ENCODE data around the gene CBLB.
"Not testable (repeated sequence)": the region's sequence is repeated elsewhere in the genome, so short reads cannot be mapped to it uniquely, and the experiment has no call there.

Gene CBLB

DNA sequence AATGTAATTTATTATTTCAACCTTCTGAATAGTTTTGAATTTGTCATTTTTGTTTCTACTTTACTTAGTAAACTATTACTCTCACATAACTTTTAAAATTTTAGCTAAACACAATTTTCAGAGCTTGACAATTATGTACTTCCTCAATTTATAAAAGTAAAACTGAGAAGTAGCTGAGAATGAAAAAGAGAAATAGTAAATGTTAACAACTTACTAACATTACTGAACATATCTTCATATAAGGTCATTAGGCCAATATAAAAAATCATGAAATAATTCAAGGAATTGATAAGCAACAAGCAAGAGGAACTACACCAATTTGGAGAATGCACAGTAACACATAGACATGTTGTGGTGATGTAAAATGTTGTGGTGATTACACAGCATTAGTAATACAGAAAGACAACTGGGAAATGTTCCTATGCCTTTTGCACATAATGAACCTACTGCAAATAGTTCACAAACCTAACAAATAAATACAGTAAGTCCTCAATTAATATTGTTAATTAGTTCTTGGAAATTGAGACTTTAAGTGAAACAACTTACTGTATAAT lies 137.9 kb downstream of the CBLB start:
- no peaks in the 10 kb centered on the region for H3K27me3 Mint-ChIP-seq (ENCODE audit: low read depth)
- H3K27ac Mint-ChIP-seq: peak overlapping the region in 1 of 3 experiments; percentile 86
- peaks cover 72% of the 10 kb centered on the region for H3K36me3 Mint-ChIP-seq (ENCODE audit: low read depth)
- H3K4me3 Mint-ChIP-seq: no peak overlapping the region
- peaks cover 13% of the 10 kb centered on the region for H3K9me3 Mint-ChIP-seq
- H3K4me1 Mint-ChIP-seq: peaks cover 20% of the 10 kb centered on the region
- no peak for TF ChIP-seq CTCF (IDR thresholded peaks at IDR 0.05; ENCODE audit: unreplicated experiment in 3 of 3)

DNA sequence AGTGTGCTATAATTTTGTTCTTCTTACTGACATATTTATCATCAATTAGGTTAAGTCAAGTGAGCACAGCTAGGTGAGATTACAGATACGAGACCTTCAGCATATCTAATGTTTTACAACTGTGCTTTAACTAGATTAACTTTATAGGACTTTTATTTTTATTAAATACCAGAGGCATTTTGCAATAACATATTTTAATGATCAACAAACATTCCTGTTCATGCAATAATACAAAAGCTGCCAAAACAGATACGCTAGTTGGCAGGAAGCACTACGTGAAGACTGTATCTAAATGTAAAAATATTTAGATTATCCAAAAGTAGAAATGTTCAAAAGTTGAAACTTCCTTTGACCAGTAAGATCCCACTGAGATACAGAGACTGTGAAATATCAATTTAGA lies 139.1 kb downstream of the CBLB start:
- H3K27me3 Mint-ChIP-seq (ENCODE audit: low read depth): no peaks in the 10 kb centered on the region
- H3K9me3 Mint-ChIP-seq: peaks cover 13% of the 10 kb centered on the region
- H3K36me3 Mint-ChIP-seq (ENCODE audit: low read depth): peaks cover 70% of the 10 kb centered on the region
- H3K27ac Mint-ChIP-seq: peak overlapping the region; percentile 84 to 90 (median 86)
- peaks cover 20% of the 10 kb centered on the region for H3K4me1 Mint-ChIP-seq
- no peak overlapping the region for H3K4me3 Mint-ChIP-seq
- TF ChIP-seq CTCF (IDR thresholded peaks at IDR 0.05; ENCODE audit: unreplicated experiment in 3 of 3): no peak

- peak overlapping the region; percentile 24 to 86 (median 84) for H3K27ac Mint-ChIP-seq
- H3K27me3 Mint-ChIP-seq (ENCODE audit: low read depth): no peaks in the 10 kb centered on the region
- no peak overlapping the region for H3K4me3 Mint-ChIP-seq
- peaks cover 13% of the 10 kb centered on the region for H3K9me3 Mint-ChIP-seq
- no peak for TF ChIP-seq CTCF (IDR thresholded peaks at IDR 0.05; ENCODE audit: unreplicated experiment in 3 of 3)
- peaks cover 25% of the 10 kb centered on the region for H3K4me1 Mint-ChIP-seq
- H3K36me3 Mint-ChIP-seq (ENCODE audit: low read depth): peaks cover 73% of the 10 kb centered on the region
These were observed 140.0 kb downstream of the CBLB start for GRCh38 chr3:105728771-105729312.

DNA sequence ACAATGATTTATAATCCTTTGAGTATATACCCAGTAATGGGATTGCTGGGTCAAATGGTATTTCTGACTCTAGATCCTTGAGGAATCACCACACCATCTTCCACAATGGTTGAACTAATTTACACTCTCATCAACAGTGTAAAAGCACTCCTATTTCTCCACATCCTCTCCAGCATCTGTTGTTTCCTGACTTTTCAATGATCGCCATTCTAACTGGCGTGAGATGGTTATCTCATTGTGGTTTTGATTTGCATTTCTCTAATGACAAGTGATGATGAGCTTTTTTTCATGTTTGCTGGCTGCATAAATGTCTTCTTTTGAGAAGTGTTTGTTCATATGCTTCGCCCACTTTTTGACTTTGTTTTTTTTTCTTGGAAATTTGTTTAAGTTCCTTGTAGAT lies 141.8 kb downstream of the CBLB start:
- not testable (repeated sequence) for H3K4me3 Mint-ChIP-seq; H3K27me3 Mint-ChIP-seq (ENCODE audit: low read depth); H3K27ac Mint-ChIP-seq
- Mint-ChIP-seq H3K4me1 (peaks cover 26% of the 10 kb centered on the region), H3K36me3 (ENCODE audit: low read depth) (peaks cover 64% of the 10 kb centered on the region), H3K9me3 (peaks cover 13% of the 10 kb centered on the region)

DNA sequence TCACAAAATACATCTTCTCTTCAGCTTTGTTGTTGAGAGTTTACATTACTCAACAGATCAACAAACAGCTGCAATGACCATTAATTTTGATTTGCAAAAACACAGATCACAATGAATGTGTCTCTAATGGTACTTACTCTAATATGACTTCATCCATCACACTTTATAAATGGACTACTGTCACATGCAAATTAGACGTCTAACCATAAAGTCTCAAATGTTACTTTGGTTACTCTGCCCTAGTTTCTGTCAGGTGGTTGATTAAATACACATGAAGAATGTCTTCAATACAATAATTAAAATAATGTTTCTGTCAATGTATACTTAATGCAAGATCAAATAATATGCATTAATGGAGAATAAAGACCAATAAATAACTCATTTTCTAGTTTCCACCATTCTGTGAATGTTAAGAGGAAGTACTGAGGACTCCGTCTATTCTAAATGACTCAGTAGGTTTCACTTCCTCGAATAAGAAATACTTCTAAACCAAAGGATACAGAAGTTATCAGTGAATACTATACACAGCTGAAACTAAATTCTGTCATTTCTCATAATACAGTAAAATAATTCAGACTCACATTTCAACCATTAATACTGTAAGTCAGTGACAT lies 145.8 kb downstream of the CBLB start:
- no peak for TF ChIP-seq CTCF (IDR thresholded peaks at IDR 0.05; ENCODE audit: unreplicated experiment in 3 of 3)
- H3K4me3 Mint-ChIP-seq: no peak overlapping the region
- H3K4me1 Mint-ChIP-seq: peaks cover 5% of the 10 kb centered on the region
- H3K9me3 Mint-ChIP-seq: peaks cover 11% of the 10 kb centered on the region
- H3K27ac Mint-ChIP-seq: no peak overlapping the region
- H3K36me3 Mint-ChIP-seq (ENCODE audit: low read depth): peaks cover 71% of the 10 kb centered on the region
- H3K27me3 Mint-ChIP-seq (ENCODE audit: low read depth): no peaks in the 10 kb centered on the region

- Mint-ChIP-seq H3K36me3 (ENCODE audit: low read depth) (peaks cover 68% of the 10 kb centered on the region), H3K9me3 (no peaks in the 10 kb centered on the region), H3K27me3 (ENCODE audit: low read depth) (no peaks in the 10 kb centered on the region), H3K4me1 (peaks cover 5% of the 10 kb centered on the region), H3K27ac (no peak overlapping the region), H3K4me3 (no peak overlapping the region)
- no peak for TF ChIP-seq CTCF (IDR thresholded peaks at IDR 0.05; ENCODE audit: unreplicated experiment in 3 of 3)
These were observed 149.0 kb downstream of the CBLB start for GRCh38 chr3:105719791-105720190.
